22Rv1 (cell line): ENCODE data around the gene SFRP2.

Experiments
- ZFX ChIP-seq: fragments of 450-650 bp; IDR thresholded peaks from 2 replicates; pipeline ENCODE4 v1.6.1; 2017; ENCODE audit warnings: antibody characterized with exemption, borderline replicate concordance
- TF ChIP-seq, protein P1 (sequence below): fragments of 450-650 bp; IDR thresholded peaks from 2 replicates; pipeline ENCODE4 v1.5.1; 2017; ENCODE audit warnings: mild to moderate bottlenecking

DNA sequence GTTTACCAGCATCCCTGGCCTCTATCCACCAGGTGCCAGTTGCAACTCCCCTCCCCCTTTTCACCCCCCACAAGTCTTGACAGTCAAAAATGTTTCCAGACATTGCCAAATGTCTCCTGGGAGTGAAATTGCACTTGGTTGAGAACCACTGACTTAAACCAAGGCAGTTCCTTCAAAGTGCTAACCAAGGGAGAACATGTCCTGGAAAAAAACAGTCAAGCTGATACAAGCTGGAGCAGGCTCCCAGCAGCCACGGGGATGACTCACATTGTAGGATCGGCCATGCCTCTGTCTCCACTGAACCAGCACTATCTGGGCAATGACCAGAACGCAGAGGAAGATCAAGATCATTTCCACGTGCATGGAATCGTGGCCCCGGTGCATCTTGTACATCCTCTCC lies 40.5 kb downstream of the SFRP2 start:
- TF ChIP-seq, protein P1, sequence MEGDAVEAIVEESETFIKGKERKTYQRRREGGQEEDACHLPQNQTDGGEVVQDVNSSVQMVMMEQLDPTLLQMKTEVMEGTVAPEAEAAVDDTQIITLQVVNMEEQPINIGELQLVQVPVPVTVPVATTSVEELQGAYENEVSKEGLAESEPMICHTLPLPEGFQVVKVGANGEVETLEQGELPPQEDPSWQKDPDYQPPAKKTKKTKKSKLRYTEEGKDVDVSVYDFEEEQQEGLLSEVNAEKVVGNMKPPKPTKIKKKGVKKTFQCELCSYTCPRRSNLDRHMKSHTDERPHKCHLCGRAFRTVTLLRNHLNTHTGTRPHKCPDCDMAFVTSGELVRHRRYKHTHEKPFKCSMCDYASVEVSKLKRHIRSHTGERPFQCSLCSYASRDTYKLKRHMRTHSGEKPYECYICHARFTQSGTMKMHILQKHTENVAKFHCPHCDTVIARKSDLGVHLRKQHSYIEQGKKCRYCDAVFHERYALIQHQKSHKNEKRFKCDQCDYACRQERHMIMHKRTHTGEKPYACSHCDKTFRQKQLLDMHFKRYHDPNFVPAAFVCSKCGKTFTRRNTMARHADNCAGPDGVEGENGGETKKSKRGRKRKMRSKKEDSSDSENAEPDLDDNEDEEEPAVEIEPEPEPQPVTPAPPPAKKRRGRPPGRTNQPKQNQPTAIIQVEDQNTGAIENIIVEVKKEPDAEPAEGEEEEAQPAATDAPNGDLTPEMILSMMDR = no peak
- no peak for TF ChIP-seq ZFX
